Calu3 (cell line): Measurements from ENCODE around the gene R3HDM2. TPM values are rescaled to one million over a fixed set of nuclear protein-coding genes. Genes with fewer than 3 reads are reported as not detected.

ENCODE experiments used
- BruUV-seq: library from RNA; stranded (reverse); fragments of 400-500 nt; replicated peaks from 2 replicates; lab custom pipeline; 2021; lab: Mats Ljungman, UMichigan
- CTCF ChIA-PET: fragments of 300-600 bp; sonication (Branson Sonifier 250); formaldehyde crosslinking; loops from one replicate; lab custom pipeline; 2022; ENCODE audit warnings: antibody characterized with exemption; lab: Charles Lee
- DNase-seq: peaks from one replicate; pipeline ENCODE4 v3.0.0; 2022
- H3K27ac Mint-ChIP-seq: one replicate; pipeline ENCODE4 v1.8.0; 2022; ENCODE audit warnings: mixed read lengths; ENCODE audit not compliant: unreplicated experiment
- H3K27me3 Mint-ChIP-seq: one replicate; pipeline ENCODE4 v1.8.0; 2022; ENCODE audit warnings: mixed read lengths; ENCODE audit not compliant: unreplicated experiment
- H3K36me3 Mint-ChIP-seq: one replicate; pipeline ENCODE4 v1.8.0; 2022; ENCODE audit warnings: mild to moderate bottlenecking, moderate library complexity, mixed read lengths; ENCODE audit not compliant: insufficient read depth, unreplicated experiment
- H3K4me1 Mint-ChIP-seq: one replicate; pipeline ENCODE4 v1.8.0; 2022; ENCODE audit warnings: mild to moderate bottlenecking, low read depth, mixed read lengths; ENCODE audit not compliant: unreplicated experiment
- H3K4me3 Mint-ChIP-seq: one replicate; pipeline ENCODE4 v1.8.0; 2022; ENCODE audit warnings: mild to moderate bottlenecking, low read depth, moderate library complexity, mixed read lengths; ENCODE audit not compliant: unreplicated experiment
- H3K9me3 Mint-ChIP-seq: one replicate; pipeline ENCODE4 v1.8.0; 2022; ENCODE audit warnings: low read depth, mixed read lengths; ENCODE audit not compliant: unreplicated experiment
- CTCF ChIP-seq: fragments of 200-600 bp; IDR thresholded peaks from one replicate; pipeline ENCODE4 v1.8.0; 2022; ENCODE audit warnings: antibody characterized with exemption; ENCODE audit not compliant: unreplicated experiment
- intact Hi-C: fragments of 100-400 bp; cut with micrococcal nuclease; formaldehyde crosslinking; loops from one replicate; pipeline ENCODE4 v1.10.0; 2022; ENCODE audit not compliant: unreplicated experiment
- total RNA-seq: library from RNA; stranded (reverse); gene quantifications from 2 replicates; pipeline ENCODE4 v1.2.3, GENCODE V29; 2022

R3HDM2 gene
- total RNA-seq, 1 experiment from 2014 or later = 77.3 TPM

DNA sequence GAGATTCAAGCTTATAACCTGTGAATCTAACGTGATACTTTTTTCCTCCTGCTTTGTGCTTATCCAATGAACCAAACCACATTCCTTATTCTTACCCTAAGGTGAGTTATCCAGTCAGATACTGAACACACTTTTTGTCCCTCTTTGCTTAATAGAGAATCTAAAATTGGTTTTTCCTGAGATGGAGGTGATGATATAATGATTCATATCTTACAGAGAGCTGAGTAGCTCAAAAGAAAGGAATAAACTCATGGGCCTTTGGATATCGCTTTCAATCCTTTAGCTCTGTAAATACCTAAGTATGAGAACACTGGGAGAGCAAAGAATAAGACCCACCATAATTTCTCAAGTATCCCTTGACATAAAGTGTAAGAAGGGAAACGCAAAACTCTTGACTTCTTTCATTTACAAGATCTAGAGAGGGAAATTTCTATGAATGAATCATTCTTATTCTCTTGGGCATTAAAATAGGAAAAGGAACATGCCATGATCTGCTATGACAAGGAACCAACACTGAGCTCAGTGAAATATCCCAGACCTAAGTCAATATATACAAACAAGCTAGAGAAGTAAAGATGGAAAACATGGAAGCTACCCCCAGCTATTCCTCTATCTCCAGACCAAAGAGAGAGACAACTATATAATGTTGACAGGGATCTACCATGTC is 98.1 kb downstream of the R3HDM2 start:
- CTCF ChIA-PET = interaction anchor here (0.5 to 1.3 kb wide), 5 partner anchors 16 to 120 kb away, joined by 3 to 11 read pairs (median 4); no protein-coding TSS in a partner anchor
- H3K27ac Mint-ChIP-seq = no peak overlapping the region
- intact Hi-C loops = no loop called here
- H3K9me3 Mint-ChIP-seq = no peaks in the 10 kb centered on the region
- no peaks in the 10 kb centered on the region for H3K27me3 Mint-ChIP-seq
- no peaks in the 10 kb centered on the region for H3K4me1 Mint-ChIP-seq
- no peak overlapping the region for H3K4me3 Mint-ChIP-seq
- no TSS peak for BruUV-seq
- peaks cover 8% of the 10 kb centered on the region for H3K36me3 Mint-ChIP-seq
- TF ChIP-seq CTCF = no peak
- no peak for DNase-seq

GRCh38 chr12:57330992-57331391 is 99.9 kb downstream of the R3HDM2 start:
- BruUV-seq = no TSS peak
- H3K9me3 Mint-ChIP-seq = no peaks in the 10 kb centered on the region
- no peaks in the 10 kb centered on the region for H3K27me3 Mint-ChIP-seq
- H3K4me3 Mint-ChIP-seq = no peak overlapping the region
- intact Hi-C loops = no loop called here
- TF ChIP-seq CTCF = no peak
- no peak overlapping the region for H3K27ac Mint-ChIP-seq
- no peak for DNase-seq
- H3K4me1 Mint-ChIP-seq = no peaks in the 10 kb centered on the region
- CTCF ChIA-PET = no interaction called here
- peaks cover 8% of the 10 kb centered on the region for H3K36me3 Mint-ChIP-seq

- no peak for DNase-seq
- BruUV-seq = no TSS peak
- intact Hi-C loops = no loop called here
- no peak overlapping the region for H3K27ac Mint-ChIP-seq
- TF ChIP-seq CTCF = no peak
- no peaks in the 10 kb centered on the region for H3K4me1 Mint-ChIP-seq
- H3K4me3 Mint-ChIP-seq = no peak overlapping the region
- CTCF ChIA-PET = no interaction called here
- no peaks in the 10 kb centered on the region for H3K9me3 Mint-ChIP-seq
- no peaks in the 10 kb centered on the region for H3K27me3 Mint-ChIP-seq
- peaks cover 8% of the 10 kb centered on the region for H3K36me3 Mint-ChIP-seq
Observed at GRCh38 chr12:57329219-57329618, 101.6 kb downstream of the R3HDM2 start.

- H3K27ac Mint-ChIP-seq = no peak overlapping the region
- H3K4me3 Mint-ChIP-seq = no peak overlapping the region
- TF ChIP-seq CTCF = no peak
- CTCF ChIA-PET = interaction anchor here (0.6 kb wide), 1 partner anchor 544 kb away, joined by 4 read pairs; no protein-coding TSS in a partner anchor
- H3K27me3 Mint-ChIP-seq = no peaks in the 10 kb centered on the region
- no peaks in the 10 kb centered on the region for H3K4me1 Mint-ChIP-seq
- H3K36me3 Mint-ChIP-seq = no peaks in the 10 kb centered on the region
- DNase-seq = no peak
- BruUV-seq = no TSS peak
- intact Hi-C loops = no loop called here
- no peaks in the 10 kb centered on the region for H3K9me3 Mint-ChIP-seq
Observed at GRCh38 chr12:57325395-57325794, 105.4 kb downstream of the R3HDM2 start.
